RWPE1 (cell line): ENCODE results near the gene SSUH2.
A peak's percentile ranks its signal among the peaks of the same experiment; 100 is the strongest.

Source experiments
- CTCF ChIA-PET: fragments of 350-600 bp; sonication (Branson Sonifier 250); formaldehyde crosslinking; extraction: SDS; loops from one replicate; lab custom pipeline; 2021; lab: Yijun Ruan, JAX
- POLR2A ChIA-PET: fragments of 400-600 bp; formaldehyde crosslinking; extraction: SDS; loops from one replicate; lab custom pipeline; 2020; ENCODE audit warnings: antibody characterized with exemption; ENCODE audit not compliant: low non-redundant PET; lab: Yijun Ruan, JAX
- DNase-seq: peaks from one replicate; pipeline ENCODE4 v3.0.0; 2012; ENCODE audit warnings: low spot score
- H3K27ac ChIP-seq: fragments of 450-650 bp; 2 replicates; pipeline ENCODE4 v1.5.1; 2017
- CTCF ChIP-seq: fragments of 450-650 bp; conservative IDR thresholded peaks from 2 replicates; pipeline ENCODE4 v1.5.1; 2017; ENCODE audit warnings: low read depth, mild to moderate bottlenecking

The SSUH2 gene

DNA sequence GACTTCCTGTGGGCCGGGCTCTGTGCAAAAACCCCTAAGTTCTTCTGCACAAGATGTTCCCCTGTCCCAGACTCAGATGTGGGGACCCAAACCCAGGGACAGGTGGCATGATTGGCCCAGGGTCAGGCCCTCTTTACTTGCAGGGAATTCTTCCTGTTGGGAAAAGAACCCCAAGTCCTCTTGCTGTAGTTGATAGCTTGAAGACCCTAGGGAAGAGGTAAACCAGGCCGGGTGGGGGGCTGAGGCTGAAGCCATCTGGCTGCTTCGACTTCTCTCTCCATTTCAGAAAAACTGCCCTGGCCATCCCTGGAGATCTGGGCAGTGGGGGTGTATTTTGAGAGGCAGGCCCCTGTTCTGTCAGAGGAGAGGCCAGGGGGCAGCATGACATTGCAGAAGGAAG lies 23.5 kb downstream of the SSUH2 start:
- ChIA-PET CTCF (no interaction called here), POLR2A (no interaction called here)
- no peak for DNase-seq
- no peak for TF ChIP-seq CTCF
- H3K27ac ChIP-seq: no peak overlapping the region

- TF ChIP-seq CTCF: no peak
- no peak overlapping the region for H3K27ac ChIP-seq
- CTCF ChIA-PET: no interaction called here
- POLR2A ChIA-PET: no interaction called here
- peak; percentile 41 for DNase-seq
These were observed 25.1 kb downstream of the SSUH2 start for GRCh38 chr3:8619548-8619947.

GRCh38 chr3:8618950-8619349 lies 25.6 kb downstream of the SSUH2 start:
- ChIA-PET CTCF (no interaction called here), POLR2A (no interaction called here)
- TF ChIP-seq CTCF: no peak

GRCh38 chr3:8617921-8618320 lies 26.7 kb downstream of the SSUH2 start:
- CTCF ChIA-PET: no interaction called here
- H3K27ac ChIP-seq: no peak overlapping the region
- DNase-seq: no peak
- no peak for TF ChIP-seq CTCF
- POLR2A ChIA-PET: no interaction called here

More at GRCh38 chr3:8618950-8619349, 25.6 kb downstream of the SSUH2 start:
- no peak for DNase-seq
- no peak overlapping the region for H3K27ac ChIP-seq

GRCh38 chr3:8610951-8611350 lies 33.6 kb downstream of the SSUH2 start:
- no peak for TF ChIP-seq CTCF
- peak overlapping the region; percentile 87 for H3K27ac ChIP-seq
- ChIA-PET CTCF (interaction anchor here (0.5 to 1.3 kb wide), 3 partner anchors 156 to 1320 kb away, joined by 3 to 6 read pairs (median 4); no protein-coding TSS in a partner anchor), POLR2A (no interaction called here)
- no peak for DNase-seq

DNA sequence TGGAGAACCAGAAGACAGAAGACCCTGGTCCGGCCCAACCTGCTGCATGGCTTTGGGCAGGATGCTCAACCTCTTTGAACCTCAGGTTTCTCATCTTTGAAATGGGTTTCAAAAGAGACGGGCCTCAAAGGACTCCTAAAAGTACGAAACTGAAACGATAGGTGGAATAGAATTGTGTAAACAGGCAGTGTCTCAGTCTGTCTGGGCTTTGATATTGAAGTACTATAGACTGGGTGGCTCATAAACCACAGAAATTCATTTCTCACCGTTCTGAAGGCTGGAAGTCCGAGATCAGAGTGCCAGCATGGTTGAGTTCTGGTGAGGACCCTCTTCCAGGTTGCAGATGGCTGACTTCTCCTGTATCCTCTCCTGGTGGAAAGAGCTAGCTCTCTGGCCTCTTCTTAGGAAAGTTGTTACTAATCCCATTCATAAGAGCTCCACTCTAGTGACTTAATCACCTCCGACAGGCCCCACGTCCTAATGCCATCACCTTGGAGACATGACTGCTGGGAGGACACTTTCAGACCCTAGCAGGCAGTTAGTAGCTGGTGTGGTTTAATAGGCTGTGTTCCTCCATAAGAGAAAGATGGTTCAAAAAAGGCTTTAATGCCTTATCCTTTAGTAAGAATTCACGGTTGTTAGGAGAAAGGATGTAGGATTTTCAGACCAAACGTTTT lies 35.7 kb downstream of the SSUH2 start:
- CTCF ChIA-PET: no interaction called here
- POLR2A ChIA-PET: no interaction called here
- TF ChIP-seq CTCF: no peak
- DNase-seq: no peak
- H3K27ac ChIP-seq: no peak overlapping the region
